Nucleus accumbens (tissue), 56 donors: Measurements from ENCODE around the gene RBM22.

Source experiments
- DNase-seq, 56 donors: peaks; one replicate each; lab custom pipeline; 2025; lab: John Stamatoyannopoulos, UW

Gene RBM22

GRCh38 chr5:150674341-150674821, 26.5 kb downstream of the RBM22 start:
- DNase-seq: peak in 14 of 56 donors; percentile 10 to 66 (median 40)

- DNase-seq: no peak
Measured at GRCh38 chr5:150672884-150673275, 28.0 kb downstream of the RBM22 start.

- DNase-seq: peak in 19 of 56 donors; percentile 25 to 66 (median 41)
Measured at GRCh38 chr5:150672237-150672883, 28.5 kb downstream of the RBM22 start.

- peak in 2 of 56 donors; percentile 19 to 54 for DNase-seq
Measured at GRCh38 chr5:150671509-150672236, 29.2 kb downstream of the RBM22 start.

GRCh38 chr5:150670948-150671310, 29.9 kb downstream of the RBM22 start:
- DNase-seq: no peak

- DNase-seq: no peak
Measured at GRCh38 chr5:150670275-150670947, 30.5 kb downstream of the RBM22 start.

GRCh38 chr5:150665044-150665443, 35.8 kb downstream of the RBM22 start:
- no peak for DNase-seq

GRCh38 chr5:150663936-150664335, 36.9 kb downstream of the RBM22 start:
- no peak for DNase-seq

GRCh38 chr5:150662731-150663516, 37.9 kb downstream of the RBM22 start:
- no peak for DNase-seq

- DNase-seq: no peak
Measured at GRCh38 chr5:150661821-150662596, 38.9 kb downstream of the RBM22 start.

GRCh38 chr5:150661086-150661485, 39.8 kb downstream of the RBM22 start, which contains the start of gene MYOZ3:
Gene MYOZ3 (plus strand): TSS chr5:150661251. CDS start chr5:150662942, 1,691 bp downstream.
- no peak for DNase-seq

- no peak for DNase-seq
Measured at GRCh38 chr5:150660108-150660831, 40.6 kb downstream of the RBM22 start.

GRCh38 chr5:150659360-150660107, 41.3 kb downstream of the RBM22 start:
- no peak for DNase-seq

GRCh38 chr5:150658699-150659265, 42.1 kb downstream of the RBM22 start:
- DNase-seq: no peak

GRCh38 chr5:150658121-150658520, 42.7 kb downstream of the RBM22 start:
- no peak for DNase-seq

GRCh38 chr5:150656191-150657132, 44.4 kb downstream of the RBM22 start:
- DNase-seq: peak in 43 of 56 donors; percentile 30 to 84 (median 63)

GRCh38 chr5:150655221-150655620, 45.6 kb downstream of the RBM22 start:
- DNase-seq: no peak
